Measurements from ENCODE around the gene AFG3L2.

AFG3L2 gene

DNA sequence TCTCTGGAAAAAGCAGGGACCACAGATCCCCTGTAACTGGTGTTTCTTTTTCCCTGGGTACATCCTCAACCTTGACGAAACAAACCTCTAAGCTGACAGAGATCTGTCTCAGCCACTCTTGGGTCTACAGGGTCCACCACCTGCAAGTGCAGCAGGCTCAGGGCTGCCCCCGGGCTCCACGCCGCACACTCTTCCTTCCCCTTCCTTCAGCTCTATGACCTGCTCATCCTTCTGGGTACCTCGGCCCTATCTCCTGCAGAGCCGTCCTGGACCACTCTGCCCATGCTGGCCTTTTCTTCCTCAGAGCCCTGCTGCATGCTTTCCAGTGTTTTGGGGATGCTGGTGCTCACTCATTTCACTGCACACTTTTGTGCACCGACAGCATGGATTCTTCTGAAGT is 41.5 kb downstream of the AFG3L2 start:
- Histone ChIP-seq H3K27me3 (no peaks in the 10 kb centered on the region), H3K4me1 (no peaks in the 10 kb centered on the region), H3K4me3 (no peak overlapping the region), H3K36me3 (peaks cover 38 to 83% (median 67%) of the 10 kb centered on the region in 3 donors), H3K9me3 (no peaks in the 10 kb centered on the region), H3K27ac (no peak overlapping the region)
- intact Hi-C loops (cut with DNase I; ENCODE audit: low total_unique reads), result no loop called here
- DNase-seq, result no peak
- TF ChIP-seq, protein P1, sequence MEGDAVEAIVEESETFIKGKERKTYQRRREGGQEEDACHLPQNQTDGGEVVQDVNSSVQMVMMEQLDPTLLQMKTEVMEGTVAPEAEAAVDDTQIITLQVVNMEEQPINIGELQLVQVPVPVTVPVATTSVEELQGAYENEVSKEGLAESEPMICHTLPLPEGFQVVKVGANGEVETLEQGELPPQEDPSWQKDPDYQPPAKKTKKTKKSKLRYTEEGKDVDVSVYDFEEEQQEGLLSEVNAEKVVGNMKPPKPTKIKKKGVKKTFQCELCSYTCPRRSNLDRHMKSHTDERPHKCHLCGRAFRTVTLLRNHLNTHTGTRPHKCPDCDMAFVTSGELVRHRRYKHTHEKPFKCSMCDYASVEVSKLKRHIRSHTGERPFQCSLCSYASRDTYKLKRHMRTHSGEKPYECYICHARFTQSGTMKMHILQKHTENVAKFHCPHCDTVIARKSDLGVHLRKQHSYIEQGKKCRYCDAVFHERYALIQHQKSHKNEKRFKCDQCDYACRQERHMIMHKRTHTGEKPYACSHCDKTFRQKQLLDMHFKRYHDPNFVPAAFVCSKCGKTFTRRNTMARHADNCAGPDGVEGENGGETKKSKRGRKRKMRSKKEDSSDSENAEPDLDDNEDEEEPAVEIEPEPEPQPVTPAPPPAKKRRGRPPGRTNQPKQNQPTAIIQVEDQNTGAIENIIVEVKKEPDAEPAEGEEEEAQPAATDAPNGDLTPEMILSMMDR (IDR thresholded peaks at IDR 0.05), result no peak

DNA sequence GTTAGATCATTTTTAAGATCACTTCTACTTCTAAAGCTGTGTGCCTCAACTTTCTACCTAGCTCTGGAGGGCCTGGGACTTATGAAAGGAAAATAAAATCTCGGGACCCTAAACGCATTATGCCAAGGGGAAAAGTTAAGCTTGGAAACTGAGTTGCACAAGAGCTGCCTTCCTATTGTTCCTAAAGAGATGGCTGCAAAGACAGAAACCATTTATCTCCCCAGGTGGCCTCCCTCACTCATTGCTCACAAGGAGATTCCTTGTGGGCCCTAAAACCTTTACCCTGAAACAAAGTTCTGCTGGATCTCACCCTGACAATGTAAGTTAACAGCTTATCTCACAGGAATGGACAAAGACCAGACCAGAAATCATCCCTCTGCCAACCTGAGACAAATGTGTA is 42.2 kb downstream of the AFG3L2 start:
- Histone ChIP-seq H3K4me1 (no peaks in the 10 kb centered on the region), H3K4me3 (no peak overlapping the region), H3K36me3 (peaks cover 38 to 82% (median 64%) of the 10 kb centered on the region in 3 donors), H3K27ac (no peak overlapping the region), H3K9me3 (no peaks in the 10 kb centered on the region), H3K27me3 (no peaks in the 10 kb centered on the region)
- TF ChIP-seq, protein P1 (IDR thresholded peaks at IDR 0.05), result no peak
- intact Hi-C loops (cut with DNase I; ENCODE audit: low total_unique reads), result no loop called here
- no peak for DNase-seq

DNA sequence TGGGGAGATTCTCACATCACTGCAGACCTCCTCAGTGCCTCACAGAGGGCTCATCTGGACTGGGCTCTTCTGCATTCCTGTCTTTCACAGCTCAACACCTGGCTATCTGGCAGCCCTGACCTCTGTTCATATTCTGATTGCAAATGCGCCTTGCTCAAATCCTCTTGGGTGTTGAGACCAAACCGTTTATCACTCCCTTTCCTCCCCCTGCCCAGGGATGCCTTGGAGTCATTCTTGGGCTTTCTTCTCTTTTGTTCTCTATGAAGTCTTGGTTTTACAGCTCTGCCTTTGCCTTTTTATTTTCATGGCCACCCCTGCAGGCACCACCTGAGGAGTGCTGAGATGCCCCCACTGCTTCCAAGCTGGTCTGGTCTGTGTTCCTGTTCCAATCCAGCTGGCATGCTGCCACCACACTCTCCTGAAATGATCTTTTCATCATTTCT is 42.6 kb downstream of the AFG3L2 start:
- DNase-seq, result no peak
- TF ChIP-seq, protein P1 (IDR thresholded peaks at IDR 0.05), result no peak
- H3K9me3 ChIP-seq, result no peaks in the 10 kb centered on the region
- no peak overlapping the region for H3K4me3 ChIP-seq
- intact Hi-C loops (cut with DNase I; ENCODE audit: low total_unique reads), result no loop called here
- peaks cover 39 to 81% (median 64%) of the 10 kb centered on the region in 3 donors for H3K36me3 ChIP-seq
- H3K27ac ChIP-seq, result no peak overlapping the region
- H3K27me3 ChIP-seq, result no peaks in the 10 kb centered on the region
- H3K4me1 ChIP-seq, result no peaks in the 10 kb centered on the region

DNA sequence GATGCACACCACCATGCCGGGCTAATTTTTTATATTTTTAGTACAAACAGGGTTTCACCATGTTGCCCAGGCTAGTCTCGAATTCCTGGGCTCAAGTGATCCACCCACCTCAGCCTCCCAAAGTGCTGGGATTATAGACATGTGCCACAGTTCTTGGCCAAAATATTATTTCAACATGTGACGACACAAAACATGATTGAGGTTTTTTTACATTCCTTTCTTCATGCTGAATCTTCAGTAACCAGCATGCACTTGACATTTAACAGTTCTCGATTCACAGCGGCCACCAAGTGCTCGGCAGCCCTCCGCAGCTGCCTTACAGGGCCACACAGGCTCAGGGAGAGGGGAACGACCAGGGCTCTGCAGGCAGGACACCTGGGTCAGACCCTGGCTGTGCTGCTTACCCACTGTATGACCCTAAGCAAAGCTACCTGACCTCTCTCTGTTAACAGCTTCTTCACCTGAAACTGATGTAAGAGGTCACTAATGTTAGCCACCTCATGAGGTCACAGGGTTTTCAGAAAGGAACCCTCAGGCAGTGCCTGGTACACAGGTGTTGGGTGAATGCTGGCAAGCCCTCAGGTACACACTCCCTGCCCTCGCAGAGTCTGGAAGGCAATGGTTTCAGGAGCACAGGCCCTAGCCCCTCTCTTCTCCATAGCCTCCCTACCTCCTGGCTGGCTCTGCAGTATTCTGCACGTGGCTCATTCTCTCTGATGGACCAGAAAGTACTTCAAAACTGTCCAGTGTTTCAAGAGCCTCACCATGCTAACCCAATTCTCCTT is 43.3 kb downstream of the AFG3L2 start:
- no peak for DNase-seq
- Histone ChIP-seq H3K27ac (no peak overlapping the region), H3K27me3 (no peaks in the 10 kb centered on the region), H3K36me3 (peaks cover 38 to 81% (median 63%) of the 10 kb centered on the region in 3 donors), H3K4me1 (no peaks in the 10 kb centered on the region), H3K4me3 (no peak overlapping the region), H3K9me3 (no peaks in the 10 kb centered on the region)
- intact Hi-C loops (cut with DNase I; ENCODE audit: low total_unique reads), result no loop called here
- TF ChIP-seq, protein P1 (IDR thresholded peaks at IDR 0.05), result no peak

DNA sequence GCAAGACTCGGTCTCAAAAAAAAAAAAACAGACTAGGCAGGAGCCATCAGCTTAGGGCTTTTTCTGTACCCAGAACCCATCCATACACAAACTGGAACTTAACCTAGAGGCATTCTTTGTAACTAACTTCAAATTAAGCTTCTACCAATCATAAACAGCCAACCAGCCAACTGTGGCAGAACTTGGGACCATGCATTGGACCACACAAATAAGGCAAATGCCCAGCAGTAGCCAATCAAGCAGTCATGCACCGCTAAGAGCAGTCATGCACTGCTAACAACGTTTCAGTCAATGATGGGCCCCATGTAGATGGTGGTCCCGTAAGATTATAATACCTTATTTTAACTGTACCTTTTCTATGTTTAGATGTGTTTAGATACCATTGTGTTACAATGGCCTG is 46.3 kb downstream of the AFG3L2 start:
- Histone ChIP-seq H3K27ac (no peak overlapping the region), H3K4me3 (no peak overlapping the region), H3K9me3 (no peaks in the 10 kb centered on the region), H3K4me1 (peaks cover 0 to 14% (median 0%) of the 10 kb centered on the region in 4 donors), H3K36me3 (peaks cover 31 to 79% (median 62%) of the 10 kb centered on the region in 3 donors), H3K27me3 (no peaks in the 10 kb centered on the region)
- TF ChIP-seq, protein P1 (IDR thresholded peaks at IDR 0.05), result no peak
- intact Hi-C loops (cut with DNase I; ENCODE audit: low total_unique reads), result no loop called here
- no peak for DNase-seq
